ENCODE results near the gene C2CD4A.

- TF ChIP-seq MAFK (IDR thresholded peaks at IDR 0.05; ENCODE audit: partially characterized antibody) = no peak
- TF ChIP-seq, protein P1, sequence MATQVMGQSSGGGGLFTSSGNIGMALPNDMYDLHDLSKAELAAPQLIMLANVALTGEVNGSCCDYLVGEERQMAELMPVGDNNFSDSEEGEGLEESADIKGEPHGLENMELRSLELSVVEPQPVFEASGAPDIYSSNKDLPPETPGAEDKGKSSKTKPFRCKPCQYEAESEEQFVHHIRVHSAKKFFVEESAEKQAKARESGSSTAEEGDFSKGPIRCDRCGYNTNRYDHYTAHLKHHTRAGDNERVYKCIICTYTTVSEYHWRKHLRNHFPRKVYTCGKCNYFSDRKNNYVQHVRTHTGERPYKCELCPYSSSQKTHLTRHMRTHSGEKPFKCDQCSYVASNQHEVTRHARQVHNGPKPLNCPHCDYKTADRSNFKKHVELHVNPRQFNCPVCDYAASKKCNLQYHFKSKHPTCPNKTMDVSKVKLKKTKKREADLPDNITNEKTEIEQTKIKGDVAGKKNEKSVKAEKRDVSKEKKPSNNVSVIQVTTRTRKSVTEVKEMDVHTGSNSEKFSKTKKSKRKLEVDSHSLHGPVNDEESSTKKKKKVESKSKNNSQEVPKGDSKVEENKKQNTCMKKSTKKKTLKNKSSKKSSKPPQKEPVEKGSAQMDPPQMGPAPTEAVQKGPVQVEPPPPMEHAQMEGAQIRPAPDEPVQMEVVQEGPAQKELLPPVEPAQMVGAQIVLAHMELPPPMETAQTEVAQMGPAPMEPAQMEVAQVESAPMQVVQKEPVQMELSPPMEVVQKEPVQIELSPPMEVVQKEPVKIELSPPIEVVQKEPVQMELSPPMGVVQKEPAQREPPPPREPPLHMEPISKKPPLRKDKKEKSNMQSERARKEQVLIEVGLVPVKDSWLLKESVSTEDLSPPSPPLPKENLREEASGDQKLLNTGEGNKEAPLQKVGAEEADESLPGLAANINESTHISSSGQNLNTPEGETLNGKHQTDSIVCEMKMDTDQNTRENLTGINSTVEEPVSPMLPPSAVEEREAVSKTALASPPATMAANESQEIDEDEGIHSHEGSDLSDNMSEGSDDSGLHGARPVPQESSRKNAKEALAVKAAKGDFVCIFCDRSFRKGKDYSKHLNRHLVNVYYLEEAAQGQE (IDR thresholded peaks at IDR 0.05) = no peak
- TF ChIP-seq BHLHE40 (IDR thresholded peaks at IDR 0.05; ENCODE audit: low read depth, low read length) = no peak
- no peak for TF ChIP-seq NR3C1 (IDR thresholded peaks at IDR 0.05)
- no peak for TF ChIP-seq CBX8 (IDR thresholded peaks at IDR 0.05)
- peak; percentile 36; the same call in 2 of the 3 replicates for TF ChIP-seq CTCF (IDR thresholded peaks at IDR 0.05)
- TF ChIP-seq POLR2AphosphoS2 (conservative IDR thresholded peaks at IDR 0.05; ENCODE audit: low read length) = no peak
- TF ChIP-seq JUN (IDR thresholded peaks at IDR 0.05) = no peak
Observed at GRCh38 chr15:62067448-62068044, 769 bp downstream of the C2CD4A start.
